ENCODE results near the gene STK39.

- no peak for TF ChIP-seq CTCF (IDR thresholded peaks at IDR 0.05)
- TF ChIP-seq POLR2A (IDR thresholded peaks at IDR 0.05; ENCODE audit: low read length), result no peak
- TF ChIP-seq FOSL2 (IDR thresholded peaks at IDR 0.05), result no peak
- TF ChIP-seq FOSL2 (CRISPR knock-in tag; IDR thresholded peaks at IDR 0.05), result no peak
- no peak for TF ChIP-seq TFCP2L1 (CRISPR knock-in tag; IDR thresholded peaks at IDR 0.05)
- no peak for TF ChIP-seq USF2 (IDR thresholded peaks at IDR 0.05)
- no peak for TF ChIP-seq SMC3 (IDR thresholded peaks at IDR 0.05)
- no peak for TF ChIP-seq ELK1 (IDR thresholded peaks at IDR 0.05; ENCODE audit: low read depth, low read length)
- no peak for TF ChIP-seq REST (IDR thresholded peaks at IDR 0.05)
- TF ChIP-seq MYC (IDR thresholded peaks at IDR 0.05; ENCODE audit: borderline replicate concordance, low read length), result no peak
Observed at GRCh38 chr2:168075446-168075845, 171.9 kb downstream of the STK39 start.

Data from A549 (cell line).